GM23338 (cell line): ENCODE data around the gene FNDC3B. TPM values are rescaled to one million over a fixed set of nuclear protein-coding genes. Genes with fewer than 3 reads are reported as not detected.

Experiments used
- ATAC-seq: fragments of 200-7000 bp; cut with Tn5 transposase; 3 replicates; pipeline ENCODE4 v1.9.1; 2020
- DNase-seq: peaks from one replicate; pipeline ENCODE4 v3.0.0-alpha.2; 2015; ENCODE audit warnings: low spot score
- H2AFZ ChIP-seq: fragments of 200-600 bp; sonication (generic); 2 replicates; pipeline ENCODE4 v1.8.0; 2016; ENCODE audit warnings: antibody characterized with exemption, mild to moderate bottlenecking, moderate library complexity
- H3F3A ChIP-seq: fragments of 200-600 bp; sonication (generic); replicated peaks from 2 replicates; pipeline ENCODE4 v1.8.0; 2017; ENCODE audit warnings: antibody characterized with exemption, mixed run types, low read depth
- H3K27ac ChIP-seq: fragments of 200-600 bp; sonication (generic); 2 replicates; pipeline ENCODE4 v1.6.1; 2016; ENCODE audit warnings: low read depth
- H3K27me3 ChIP-seq: fragments of 200-600 bp; sonication (generic); 2 replicates; pipeline ENCODE4 v1.8.0; 2016; ENCODE audit warnings: mild to moderate bottlenecking, mixed run types, moderate library complexity; ENCODE audit not compliant: insufficient read depth
- H3K36me3 ChIP-seq: fragments of 200-600 bp; sonication (generic); 2 replicates; pipeline ENCODE4 v1.8.0; 2016; ENCODE audit warnings: mild to moderate bottlenecking; ENCODE audit not compliant: insufficient read depth
- H3K4me1 ChIP-seq: fragments of 200-600 bp; sonication (generic); 2 replicates; pipeline ENCODE4 v1.8.0; 2016; ENCODE audit warnings: mild to moderate bottlenecking, moderate library complexity; ENCODE audit not compliant: insufficient read depth
- H3K4me2 ChIP-seq: fragments of 200-600 bp; sonication (generic); 2 replicates; pipeline ENCODE4 v1.7.1; 2017; ENCODE audit warnings: mixed run types
- H3K4me3 ChIP-seq: fragments of 200-600 bp; sonication (generic); 2 replicates; pipeline ENCODE4 v1.6.1; 2016; ENCODE audit warnings: mixed run types
- H3K79me2 ChIP-seq: fragments of 200-600 bp; sonication (generic); replicated peaks from 2 replicates; pipeline ENCODE4 v1.8.0; 2017; ENCODE audit warnings: mild to moderate bottlenecking; ENCODE audit not compliant: insufficient read depth
- H3K9me2 ChIP-seq: fragments of 200-600 bp; sonication (generic); 2 replicates; pipeline ENCODE4 v1.8.0; 2017; ENCODE audit not compliant: insufficient read depth
- H4K20me1 ChIP-seq: fragments of 200-600 bp; sonication (generic); replicated peaks from 2 replicates; pipeline ENCODE4 v1.8.0; 2017; ENCODE audit warnings: mild to moderate bottlenecking; ENCODE audit not compliant: insufficient read depth
- H3K27ac Mint-ChIP-seq: 2 replicates; pipeline ENCODE4 v1.8.0; 2020; ENCODE audit warnings: inconsistent platforms, mild to moderate bottlenecking, moderate library complexity, mixed read lengths
- H3K27me3 Mint-ChIP-seq: 3 replicates; pipeline ENCODE4 v1.8.0; 2022; ENCODE audit warnings: low read depth, mild to moderate bottlenecking, moderate library complexity, mixed read lengths, inconsistent platforms; ENCODE audit not compliant: insufficient read depth, poor library complexity
- H3K36me3 Mint-ChIP-seq: 3 replicates; pipeline ENCODE4 v1.8.0; 2021; ENCODE audit warnings: low read depth, mild to moderate bottlenecking, inconsistent platforms, moderate library complexity, mixed read lengths
- H3K4me1 Mint-ChIP-seq: 3 replicates; pipeline ENCODE4 v1.8.0; 2020; ENCODE audit warnings: mild to moderate bottlenecking, inconsistent platforms, mixed read lengths
- H3K4me3 Mint-ChIP-seq: 3 replicates; pipeline ENCODE4 v1.8.0; 2021; ENCODE audit warnings: moderate library complexity, mild to moderate bottlenecking, inconsistent platforms, mixed read lengths
- H3K9me3 Mint-ChIP-seq: 3 replicates; pipeline ENCODE4 v1.8.0; 2020; ENCODE audit warnings: moderate library complexity, mild to moderate bottlenecking, inconsistent platforms, mixed read lengths
- CREB1 ChIP-seq: fragments of 250-450 bp; sonication (Bioruptor Pico); IDR thresholded peaks from 2 replicates; pipeline ENCODE4 v1.5.0; 2020; ENCODE audit warnings: low read depth, mild to moderate bottlenecking, moderate library complexity
- EZH2 ChIP-seq: fragments of 200-600 bp; sonication (generic); IDR thresholded peaks from one replicate; pipeline ENCODE4 v1.8.0; 2017; ENCODE audit warnings: antibody characterized with exemption, mild to moderate bottlenecking, low read depth; ENCODE audit not compliant: unreplicated experiment
- EZH2phosphoT487 ChIP-seq: fragments of 200-600 bp; sonication (generic); IDR thresholded peaks from one replicate; pipeline ENCODE4 v1.8.1; 2018; ENCODE audit warnings: antibody characterized with exemption; ENCODE audit not compliant: unreplicated experiment
- JUNB ChIP-seq: IDR thresholded peaks from one replicate; pipeline ENCODE4 v1.6.1; 2016; ENCODE audit warnings: antibody characterized with exemption; ENCODE audit not compliant: unreplicated experiment
- NANOG ChIP-seq: IDR thresholded peaks from 2 replicates; pipeline ENCODE4 v1.6.1; 2016; ENCODE audit warnings: antibody characterized with exemption, borderline replicate concordance
- POLR2AphosphoS5 ChIP-seq: IDR thresholded peaks from 2 replicates; pipeline ENCODE4 v1.6.1; 2016; ENCODE audit warnings: antibody characterized with exemption, low read depth
- STAT1 ChIP-seq: IDR thresholded peaks from one replicate; pipeline ENCODE4 v1.6.1; 2016; ENCODE audit warnings: antibody characterized with exemption; ENCODE audit not compliant: unreplicated experiment
- ZNF114 ChIP-seq: fragments of 250-450 bp; sonication (Bioruptor Pico); IDR thresholded peaks from 2 replicates; pipeline ENCODE4 v1.5.0; 2020; ENCODE audit warnings: mild to moderate bottlenecking, moderate library complexity
- ZNF331 ChIP-seq: fragments of 250-450 bp; sonication (Bioruptor Pico); IDR thresholded peaks from 2 replicates; pipeline ENCODE4 v1.5.0; 2020; ENCODE audit warnings: low read depth, mild to moderate bottlenecking, moderate library complexity
- polyA plus RNA-seq: library from polyadenylated mRNA; unstranded; fragments of >200 nt; fragmentation: Nextera tagmentation; extraction: Ambion mirVana; gene quantifications from 2 replicates; pipeline ENCODE4 v1.2.1, GENCODE V29; 2016
- total RNA-seq: library from RNA; depleted of rRNA; stranded (reverse); fragments of >200 nt; shearing (Covaris generic); gene quantifications from 2 replicates; pipeline ENCODE4 v1.2.3, GENCODE V29; 2014
- TF ChIP-seq, protein P1 (sequence below), 2 experiments: fragments of 200-600 bp in 1 of 2; sonication (generic) in 1 of 2; conservative IDR thresholded peaks; 2 replicates each; pipeline versions ENCODE4 v1.5.1 to v1.6.1; 2016 to 2017; ENCODE audit warnings: antibody characterized with exemption in 2 of 2, low read depth in 2 of 2, mild to moderate bottlenecking in 2 of 2, moderate library complexity in 1 of 2
- TF ChIP-seq, protein P2 (sequence below): IDR thresholded peaks from 2 replicates; pipeline ENCODE4 v1.6.1; 2016; ENCODE audit warnings: antibody characterized with exemption
- TF ChIP-seq, protein P3 (sequence below): fragments of 250-450 bp; sonication (Bioruptor Pico); IDR thresholded peaks from 2 replicates; pipeline ENCODE4 v1.5.0; 2020; ENCODE audit warnings: mild to moderate bottlenecking, moderate library complexity
- TF ChIP-seq, protein P4 (sequence below): IDR thresholded peaks from one replicate; pipeline ENCODE4 v1.6.1; 2018; ENCODE audit warnings: antibody characterized with exemption; ENCODE audit not compliant: unreplicated experiment

The FNDC3B gene
- total and polyA plus RNA-seq, 2 experiments from 2014 or later: 19.1 to 55.4 TPM

DNA sequence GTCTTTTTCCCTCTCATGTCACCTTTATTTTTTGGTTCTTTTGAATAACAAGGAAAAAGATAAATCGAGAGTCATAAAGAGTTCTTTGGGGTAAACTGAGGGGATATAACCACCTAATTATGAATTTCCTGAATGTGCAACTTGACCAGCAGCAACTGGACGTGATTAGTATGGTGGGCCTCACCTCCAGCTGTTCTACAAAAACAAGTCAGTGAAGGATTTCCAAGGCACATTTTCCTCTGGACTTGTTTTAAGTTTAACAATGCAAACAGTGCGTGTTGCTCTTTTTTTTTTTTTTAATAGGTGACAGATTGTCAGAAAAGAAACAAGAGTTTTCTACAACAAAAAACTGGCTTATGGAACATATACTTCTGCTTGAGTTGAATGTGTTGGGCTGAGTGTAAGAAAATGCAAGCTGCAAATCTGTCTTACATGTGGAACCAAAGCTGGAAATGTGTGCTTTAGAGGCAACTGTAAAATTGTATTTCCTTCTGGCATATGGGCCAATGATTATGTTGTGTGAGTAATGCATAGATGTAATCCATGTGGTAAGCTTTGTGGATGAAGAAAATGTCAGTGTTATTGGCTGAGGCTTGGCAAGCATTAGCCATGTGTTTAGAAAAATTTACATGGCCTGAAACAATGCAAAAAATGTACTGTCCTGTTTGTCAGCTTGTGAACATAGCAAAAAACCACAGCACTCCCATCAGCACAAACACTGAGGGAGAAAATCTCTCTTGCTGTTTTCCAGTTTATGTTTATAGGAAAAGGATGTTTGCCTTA, 44.5 kb upstream of the FNDC3B start:
- H3K79me2 ChIP-seq: no peaks in the 10 kb centered on the region
- H3K4me2 ChIP-seq: no peak overlapping the region
- Mint-ChIP-seq H3K4me3 (no peak overlapping the region), H3K27ac (no peak overlapping the region), H3K4me1 (no peaks in the 10 kb centered on the region; the same call in 2 of the 3 replicates), H3K9me3 (peaks cover 14% of the 10 kb centered on the region; the same call in 2 of the 3 replicates), H3K36me3 (peaks cover 8% of the 10 kb centered on the region; the same call in 2 of the 3 replicates), H3K27me3 (peaks cover 3% of the 10 kb centered on the region)
- no peak overlapping the region for H2AFZ ChIP-seq
- no peaks in the 10 kb centered on the region for H3K4me1 ChIP-seq
- no peaks in the 10 kb centered on the region for H3F3A ChIP-seq
- H3K9me2 ChIP-seq: no peaks in the 10 kb centered on the region
- H4K20me1 ChIP-seq: no peaks in the 10 kb centered on the region
- H3K36me3 ChIP-seq: no peaks in the 10 kb centered on the region
- H3K4me3 ChIP-seq: no peak overlapping the region
- H3K27ac ChIP-seq: no peak overlapping the region
- H3K27me3 ChIP-seq: no peaks in the 10 kb centered on the region
- TF ChIP-seq CREB1 (CRISPR knock-in tag): no peak
- TF ChIP-seq, protein P1, sequence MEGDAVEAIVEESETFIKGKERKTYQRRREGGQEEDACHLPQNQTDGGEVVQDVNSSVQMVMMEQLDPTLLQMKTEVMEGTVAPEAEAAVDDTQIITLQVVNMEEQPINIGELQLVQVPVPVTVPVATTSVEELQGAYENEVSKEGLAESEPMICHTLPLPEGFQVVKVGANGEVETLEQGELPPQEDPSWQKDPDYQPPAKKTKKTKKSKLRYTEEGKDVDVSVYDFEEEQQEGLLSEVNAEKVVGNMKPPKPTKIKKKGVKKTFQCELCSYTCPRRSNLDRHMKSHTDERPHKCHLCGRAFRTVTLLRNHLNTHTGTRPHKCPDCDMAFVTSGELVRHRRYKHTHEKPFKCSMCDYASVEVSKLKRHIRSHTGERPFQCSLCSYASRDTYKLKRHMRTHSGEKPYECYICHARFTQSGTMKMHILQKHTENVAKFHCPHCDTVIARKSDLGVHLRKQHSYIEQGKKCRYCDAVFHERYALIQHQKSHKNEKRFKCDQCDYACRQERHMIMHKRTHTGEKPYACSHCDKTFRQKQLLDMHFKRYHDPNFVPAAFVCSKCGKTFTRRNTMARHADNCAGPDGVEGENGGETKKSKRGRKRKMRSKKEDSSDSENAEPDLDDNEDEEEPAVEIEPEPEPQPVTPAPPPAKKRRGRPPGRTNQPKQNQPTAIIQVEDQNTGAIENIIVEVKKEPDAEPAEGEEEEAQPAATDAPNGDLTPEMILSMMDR (conservative IDR thresholded peaks at IDR 0.05; ENCODE audit: low read depth in 2 of 2): no peak
- TF ChIP-seq, protein P2, sequence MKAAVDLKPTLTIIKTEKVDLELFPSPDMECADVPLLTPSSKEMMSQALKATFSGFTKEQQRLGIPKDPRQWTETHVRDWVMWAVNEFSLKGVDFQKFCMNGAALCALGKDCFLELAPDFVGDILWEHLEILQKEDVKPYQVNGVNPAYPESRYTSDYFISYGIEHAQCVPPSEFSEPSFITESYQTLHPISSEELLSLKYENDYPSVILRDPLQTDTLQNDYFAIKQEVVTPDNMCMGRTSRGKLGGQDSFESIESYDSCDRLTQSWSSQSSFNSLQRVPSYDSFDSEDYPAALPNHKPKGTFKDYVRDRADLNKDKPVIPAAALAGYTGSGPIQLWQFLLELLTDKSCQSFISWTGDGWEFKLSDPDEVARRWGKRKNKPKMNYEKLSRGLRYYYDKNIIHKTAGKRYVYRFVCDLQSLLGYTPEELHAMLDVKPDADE: no peak
- TF ChIP-seq, protein P3, sequence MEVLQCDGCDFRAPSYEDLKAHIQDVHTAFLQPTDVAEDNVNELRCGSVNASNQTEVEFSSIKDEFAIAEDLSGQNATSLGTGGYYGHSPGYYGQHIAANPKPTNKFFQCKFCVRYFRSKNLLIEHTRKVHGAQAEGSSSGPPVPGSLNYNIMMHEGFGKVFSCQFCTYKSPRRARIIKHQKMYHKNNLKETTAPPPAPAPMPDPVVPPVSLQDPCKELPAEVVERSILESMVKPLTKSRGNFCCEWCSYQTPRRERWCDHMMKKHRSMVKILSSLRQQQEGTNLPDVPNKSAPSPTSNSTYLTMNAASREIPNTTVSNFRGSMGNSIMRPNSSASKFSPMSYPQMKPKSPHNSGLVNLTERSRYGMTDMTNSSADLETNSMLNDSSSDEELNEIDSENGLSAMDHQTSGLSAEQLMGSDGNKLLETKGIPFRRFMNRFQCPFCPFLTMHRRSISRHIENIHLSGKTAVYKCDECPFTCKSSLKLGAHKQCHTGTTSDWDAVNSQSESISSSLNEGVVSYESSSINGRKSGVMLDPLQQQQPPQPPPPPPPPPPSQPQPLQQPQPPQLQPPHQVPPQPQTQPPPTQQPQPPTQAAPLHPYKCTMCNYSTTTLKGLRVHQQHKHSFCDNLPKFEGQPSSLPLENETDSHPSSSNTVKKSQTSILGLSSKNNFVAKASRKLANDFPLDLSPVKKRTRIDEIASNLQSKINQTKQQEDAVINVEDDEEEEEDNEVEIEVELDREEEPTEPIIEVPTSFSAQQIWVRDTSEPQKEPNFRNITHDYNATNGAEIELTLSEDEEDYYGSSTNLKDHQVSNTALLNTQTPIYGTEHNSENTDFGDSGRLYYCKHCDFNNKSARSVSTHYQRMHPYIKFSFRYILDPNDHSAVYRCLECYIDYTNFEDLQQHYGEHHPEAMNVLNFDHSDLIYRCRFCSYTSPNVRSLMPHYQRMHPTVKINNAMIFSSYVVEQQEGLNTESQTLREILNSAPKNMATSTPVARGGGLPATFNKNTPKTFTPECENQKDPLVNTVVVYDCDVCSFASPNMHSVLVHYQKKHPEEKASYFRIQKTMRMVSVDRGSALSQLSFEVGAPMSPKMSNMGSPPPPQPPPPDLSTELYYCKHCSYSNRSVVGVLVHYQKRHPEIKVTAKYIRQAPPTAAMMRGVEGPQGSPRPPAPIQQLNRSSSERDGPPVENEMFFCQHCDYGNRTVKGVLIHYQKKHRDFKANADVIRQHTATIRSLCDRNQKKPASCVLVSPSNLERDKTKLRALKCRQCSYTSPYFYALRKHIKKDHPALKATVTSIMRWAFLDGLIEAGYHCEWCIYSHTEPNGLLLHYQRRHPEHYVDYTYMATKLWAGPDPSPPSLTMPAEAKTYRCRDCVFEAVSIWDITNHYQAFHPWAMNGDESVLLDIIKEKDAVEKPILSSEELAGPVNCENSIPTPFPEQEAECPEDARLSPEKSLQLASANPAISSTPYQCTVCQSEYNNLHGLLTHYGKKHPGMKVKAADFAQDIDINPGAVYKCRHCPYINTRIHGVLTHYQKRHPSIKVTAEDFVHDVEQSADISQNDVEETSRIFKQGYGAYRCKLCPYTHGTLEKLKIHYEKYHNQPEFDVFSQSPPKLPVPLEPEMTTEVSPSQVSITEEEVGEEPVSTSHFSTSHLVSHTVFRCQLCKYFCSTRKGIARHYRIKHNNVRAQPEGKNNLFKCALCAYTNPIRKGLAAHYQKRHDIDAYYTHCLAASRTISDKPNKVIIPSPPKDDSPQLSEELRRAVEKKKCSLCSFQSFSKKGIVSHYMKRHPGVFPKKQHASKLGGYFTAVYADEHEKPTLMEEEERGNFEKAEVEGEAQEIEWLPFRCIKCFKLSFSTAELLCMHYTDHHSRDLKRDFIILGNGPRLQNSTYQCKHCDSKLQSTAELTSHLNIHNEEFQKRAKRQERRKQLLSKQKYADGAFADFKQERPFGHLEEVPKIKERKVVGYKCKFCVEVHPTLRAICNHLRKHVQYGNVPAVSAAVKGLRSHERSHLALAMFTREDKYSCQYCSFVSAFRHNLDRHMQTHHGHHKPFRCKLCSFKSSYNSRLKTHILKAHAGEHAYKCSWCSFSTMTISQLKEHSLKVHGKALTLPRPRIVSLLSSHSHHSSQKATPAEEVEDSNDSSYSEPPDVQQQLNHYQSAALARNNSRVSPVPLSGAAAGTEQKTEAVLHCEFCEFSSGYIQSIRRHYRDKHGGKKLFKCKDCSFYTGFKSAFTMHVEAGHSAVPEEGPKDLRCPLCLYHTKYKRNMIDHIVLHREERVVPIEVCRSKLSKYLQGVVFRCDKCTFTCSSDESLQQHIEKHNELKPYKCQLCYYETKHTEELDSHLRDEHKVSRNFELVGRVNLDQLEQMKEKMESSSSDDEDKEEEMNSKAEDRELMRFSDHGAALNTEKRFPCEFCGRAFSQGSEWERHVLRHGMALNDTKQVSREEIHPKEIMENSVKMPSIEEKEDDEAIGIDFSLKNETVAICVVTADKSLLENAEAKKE (CRISPR knock-in tag): no peak
- no peak for TF ChIP-seq JUNB
- TF ChIP-seq EZH2phosphoT487: no peak
- no peak for TF ChIP-seq ZNF114
- no peak for TF ChIP-seq POLR2AphosphoS5
- TF ChIP-seq EZH2: no peak
- no peak for TF ChIP-seq STAT1
- TF ChIP-seq, protein P4, sequence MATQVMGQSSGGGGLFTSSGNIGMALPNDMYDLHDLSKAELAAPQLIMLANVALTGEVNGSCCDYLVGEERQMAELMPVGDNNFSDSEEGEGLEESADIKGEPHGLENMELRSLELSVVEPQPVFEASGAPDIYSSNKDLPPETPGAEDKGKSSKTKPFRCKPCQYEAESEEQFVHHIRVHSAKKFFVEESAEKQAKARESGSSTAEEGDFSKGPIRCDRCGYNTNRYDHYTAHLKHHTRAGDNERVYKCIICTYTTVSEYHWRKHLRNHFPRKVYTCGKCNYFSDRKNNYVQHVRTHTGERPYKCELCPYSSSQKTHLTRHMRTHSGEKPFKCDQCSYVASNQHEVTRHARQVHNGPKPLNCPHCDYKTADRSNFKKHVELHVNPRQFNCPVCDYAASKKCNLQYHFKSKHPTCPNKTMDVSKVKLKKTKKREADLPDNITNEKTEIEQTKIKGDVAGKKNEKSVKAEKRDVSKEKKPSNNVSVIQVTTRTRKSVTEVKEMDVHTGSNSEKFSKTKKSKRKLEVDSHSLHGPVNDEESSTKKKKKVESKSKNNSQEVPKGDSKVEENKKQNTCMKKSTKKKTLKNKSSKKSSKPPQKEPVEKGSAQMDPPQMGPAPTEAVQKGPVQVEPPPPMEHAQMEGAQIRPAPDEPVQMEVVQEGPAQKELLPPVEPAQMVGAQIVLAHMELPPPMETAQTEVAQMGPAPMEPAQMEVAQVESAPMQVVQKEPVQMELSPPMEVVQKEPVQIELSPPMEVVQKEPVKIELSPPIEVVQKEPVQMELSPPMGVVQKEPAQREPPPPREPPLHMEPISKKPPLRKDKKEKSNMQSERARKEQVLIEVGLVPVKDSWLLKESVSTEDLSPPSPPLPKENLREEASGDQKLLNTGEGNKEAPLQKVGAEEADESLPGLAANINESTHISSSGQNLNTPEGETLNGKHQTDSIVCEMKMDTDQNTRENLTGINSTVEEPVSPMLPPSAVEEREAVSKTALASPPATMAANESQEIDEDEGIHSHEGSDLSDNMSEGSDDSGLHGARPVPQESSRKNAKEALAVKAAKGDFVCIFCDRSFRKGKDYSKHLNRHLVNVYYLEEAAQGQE: no peak
- no peak for TF ChIP-seq NANOG
- no peak for TF ChIP-seq ZNF331 (CRISPR knock-in tag)
- DNase-seq: no peak
- no peak for ATAC-seq
